Caco-2 (cell line): Measurements from ENCODE around the gene ZBTB42. TPM values are rescaled to one million over a fixed set of nuclear protein-coding genes. Genes with fewer than 3 reads are reported as not detected.

Experiments used
- BruUV-seq: library from RNA; stranded (reverse); fragments of 400-500 nt; replicated peaks from 2 replicates; lab custom pipeline; 2021; lab: Mats Ljungman, UMichigan
- CTCF ChIA-PET: fragments of 300-600 bp; sonication (Branson Sonifier 250); formaldehyde crosslinking; loops from one replicate; lab custom pipeline; 2022; ENCODE audit warnings: antibody characterized with exemption; lab: Charles Lee
- POLR2A ChIA-PET: fragments of 300-600 bp; sonication (Branson Sonifier 250); formaldehyde crosslinking; loops from one replicate; lab custom pipeline; 2022; ENCODE audit warnings: antibody characterized with exemption; lab: Charles Lee
- DNase-seq, 2 experiments: peaks; one replicate each; pipeline versions ENCODE4 v3.0.0 to v3.0.0-alpha.2; 2020 to 2022
- H3K27me3 ChIP-seq: replicated peaks from 2 replicates; pipeline ENCODE4 v1.6.0; 2011; ENCODE audit warnings: low read length; ENCODE audit not compliant: control insufficient read depth, insufficient read depth
- H3K36me3 ChIP-seq: 2 replicates; pipeline ENCODE4 v1.5.1; 2011; ENCODE audit warnings: low read length; ENCODE audit not compliant: control insufficient read depth, insufficient read depth
- H3K4me1 ChIP-seq: fragments of 250-450 bp; sonication (Bioruptor Pico); 2 replicates; pipeline ENCODE4 v1.5.1; 2020; ENCODE audit warnings: mild to moderate bottlenecking
- H3K4me3 ChIP-seq: 2 replicates; pipeline ENCODE4 v1.5.1; 2011; ENCODE audit warnings: low read depth, mild to moderate bottlenecking, control low read depth, low read length
- H3K9me3 ChIP-seq: fragments of 250-450 bp; sonication (Bioruptor Pico); 2 replicates; pipeline ENCODE4 v1.5.1; 2020; ENCODE audit warnings: mild to moderate bottlenecking, moderate library complexity
- H3K27ac Mint-ChIP-seq: one replicate; pipeline ENCODE4 v1.8.0; 2022; ENCODE audit warnings: mixed read lengths; ENCODE audit not compliant: unreplicated experiment
- H3K27me3 Mint-ChIP-seq: one replicate; pipeline ENCODE4 v1.8.0; 2022; ENCODE audit warnings: mixed read lengths; ENCODE audit not compliant: insufficient read depth, unreplicated experiment
- H3K36me3 Mint-ChIP-seq: one replicate; pipeline ENCODE4 v1.8.0; 2022; ENCODE audit warnings: mild to moderate bottlenecking, mixed read lengths; ENCODE audit not compliant: insufficient read depth, unreplicated experiment
- H3K4me1 Mint-ChIP-seq: one replicate; pipeline ENCODE4 v1.8.0; 2022; ENCODE audit warnings: low read depth, mixed read lengths; ENCODE audit not compliant: unreplicated experiment
- H3K4me3 Mint-ChIP-seq: one replicate; pipeline ENCODE4 v1.8.0; 2022; ENCODE audit warnings: mild to moderate bottlenecking, moderate library complexity, mixed read lengths; ENCODE audit not compliant: unreplicated experiment
- H3K9me3 Mint-ChIP-seq: one replicate; pipeline ENCODE4 v1.8.0; 2022; ENCODE audit warnings: mixed read lengths; ENCODE audit not compliant: unreplicated experiment
- CTCF ChIP-seq, 2 experiments: fragments of 200-600 bp in 1 of 2; IDR thresholded peaks; 1 replicate in 1 of 2; 2 replicates in 1 of 2; pipeline versions ENCODE4 v1.5.1 to v1.8.0; 2011 to 2022; ENCODE audit warnings: antibody characterized with exemption in 1 of 2, control low read depth in 1 of 2, inconsistent platforms in 1 of 2, low read depth in 1 of 2, low read length in 1 of 2, mild to moderate bottlenecking in 1 of 2, moderate library complexity in 1 of 2; ENCODE audit not compliant: insufficient read depth in 1 of 2, severe bottlenecking in 1 of 2, unreplicated experiment in 1 of 2
- intact Hi-C: fragments of 100-400 bp; cut with micrococcal nuclease; formaldehyde crosslinking; loops from one replicate; pipeline ENCODE4 v1.10.0; 2022; ENCODE audit not compliant: unreplicated experiment
- total RNA-seq: library from RNA; stranded (reverse); gene quantifications from 2 replicates; pipeline ENCODE4 v1.2.3, GENCODE V29; 2022

The ZBTB42 gene
- total RNA-seq, 1 experiment from 2014 or later: 9.7 TPM

- CTCF ChIA-PET: interaction anchor here (1.5 kb wide), 1 partner anchor 20 kb away, joined by 6 read pairs; no protein-coding TSS in a partner anchor
- no peak for DNase-seq
- Mint-ChIP-seq H3K4me1 (no peaks in the 10 kb centered on the region), H3K36me3 (peaks cover 14% of the 10 kb centered on the region), H3K27ac (peak overlapping the region; percentile 59), H3K27me3 (no peaks in the 10 kb centered on the region), H3K4me3 (no peak overlapping the region), H3K9me3 (peaks cover 11% of the 10 kb centered on the region)
- no peak overlapping the region for H3K4me3 ChIP-seq
- BruUV-seq: no TSS peak
- H3K36me3 ChIP-seq: no peaks in the 10 kb centered on the region
- H3K4me1 ChIP-seq: peaks cover 3% of the 10 kb centered on the region; the same call in 1 of the 2 replicates
- POLR2A ChIA-PET: no interaction called here
- intact Hi-C loops: no loop called here
- H3K9me3 ChIP-seq: no peaks in the 10 kb centered on the region
- H3K27me3 ChIP-seq: no peaks in the 10 kb centered on the region
- TF ChIP-seq CTCF (IDR thresholded peaks at IDR 0.05; ENCODE audit: insufficient read depth in 1 of 2, low read depth in 1 of 2, low read length in 1 of 2, severe bottlenecking in 1 of 2, unreplicated experiment in 1 of 2): no peak
These were observed 5.9 kb downstream of the ZBTB42 start for GRCh38 chr14:104806625-104807465.

- Histone ChIP-seq H3K27me3 (no peaks in the 10 kb centered on the region), H3K36me3 (no peaks in the 10 kb centered on the region), H3K9me3 (no peaks in the 10 kb centered on the region), H3K4me3 (no peak overlapping the region), H3K4me1 (no peaks in the 10 kb centered on the region)
- no peak overlapping the region for H3K4me3 Mint-ChIP-seq
- ChIA-PET CTCF (interaction anchor here (0.7 kb wide), 1 partner anchor 120 kb away, joined by 4 read pairs; no protein-coding TSS in a partner anchor), POLR2A (no interaction called here)
- no TSS peak for BruUV-seq
- TF ChIP-seq CTCF (IDR thresholded peaks at IDR 0.05; ENCODE audit: insufficient read depth in 1 of 2, low read depth in 1 of 2, low read length in 1 of 2, severe bottlenecking in 1 of 2, unreplicated experiment in 1 of 2): no peak
- peaks cover 17% of the 10 kb centered on the region for H3K36me3 Mint-ChIP-seq
- intact Hi-C loops: no loop called here
- H3K9me3 Mint-ChIP-seq: peaks cover 11% of the 10 kb centered on the region
- H3K4me1 Mint-ChIP-seq: no peaks in the 10 kb centered on the region
- DNase-seq: no peak
- H3K27me3 Mint-ChIP-seq: no peaks in the 10 kb centered on the region
- H3K27ac Mint-ChIP-seq: no peak overlapping the region
These were observed 7.6 kb downstream of the ZBTB42 start for GRCh38 chr14:104808456-104808855.

GRCh38 chr14:104810316-104810715, 9.4 kb downstream of the ZBTB42 start:
- no peak overlapping the region for H3K4me3 Mint-ChIP-seq
- H3K4me3 ChIP-seq: no peak overlapping the region
- no peaks in the 10 kb centered on the region for H3K4me1 ChIP-seq
- DNase-seq: no peak
- H3K36me3 Mint-ChIP-seq: peaks cover 30% of the 10 kb centered on the region
- peaks cover 11% of the 10 kb centered on the region for H3K9me3 Mint-ChIP-seq
- H3K27me3 Mint-ChIP-seq: no peaks in the 10 kb centered on the region
- no peaks in the 10 kb centered on the region for H3K9me3 ChIP-seq
- no peaks in the 10 kb centered on the region for H3K27me3 ChIP-seq
- H3K36me3 ChIP-seq: no peaks in the 10 kb centered on the region
- no TSS peak for BruUV-seq
- intact Hi-C loops: no loop called here
- CTCF ChIA-PET: no interaction called here
- peaks cover 10% of the 10 kb centered on the region for H3K4me1 Mint-ChIP-seq
- H3K27ac Mint-ChIP-seq: no peak overlapping the region
- POLR2A ChIA-PET: no interaction called here
- no peak for TF ChIP-seq CTCF (IDR thresholded peaks at IDR 0.05; ENCODE audit: insufficient read depth in 1 of 2, low read depth in 1 of 2, low read length in 1 of 2, severe bottlenecking in 1 of 2, unreplicated experiment in 1 of 2)
